Ascending aorta (tissue), 2 donors: ENCODE data around the gene EFCC1. TPM values are rescaled to one million over a fixed set of nuclear protein-coding genes. Genes with fewer than 3 reads are reported as not detected.

Experiments used
- DNase-seq, 2 donors: peaks; one replicate each; pipeline ENCODE4 v3.0.0-alpha.2; 2019; ENCODE audit warnings: low spot score in 2 of 2
- H3K27ac ChIP-seq, 2 donors: fragments of 200-600 bp; sonication (generic); one replicate each; pipeline ENCODE4 v1.5.1; 2016 to 2017; ENCODE audit warnings: mild to moderate bottlenecking in 1 of 2
- H3K27me3 ChIP-seq: fragments of 200-600 bp; sonication (generic); one replicate; pipeline ENCODE4 v1.5.1; 2017
- H3K36me3 ChIP-seq, 2 donors: fragments of 200-600 bp; sonication (generic); one replicate each; pipeline ENCODE4 v1.5.1; 2016
- H3K4me1 ChIP-seq, 2 donors: fragments of 200-600 bp; sonication (generic); one replicate each; pipeline ENCODE4 v1.5.1; 2016 to 2017; ENCODE audit warnings: mild to moderate bottlenecking in 1 of 2
- H3K4me3 ChIP-seq, 2 donors: fragments of 200-600 bp; sonication (generic); one replicate each; pipeline ENCODE4 v1.5.1; 2016 to 2017; ENCODE audit warnings: mild to moderate bottlenecking in 1 of 2
- H3K9me3 ChIP-seq, 2 donors: fragments of 200-600 bp; sonication (generic); one replicate each; pipeline ENCODE4 v1.5.1; 2016
- intact Hi-C: fragments of 100-400 bp; cut with DNase I; formaldehyde crosslinking; loops from one replicate; pipeline ENCODE4 v1.15.1; 2023
- total RNA-seq: library from RNA; depleted of rRNA; stranded (reverse); fragments of >200 nt; gene quantifications from one replicate; pipeline ENCODE4 v1.1.0, GENCODE V29; 2016
- TF ChIP-seq, protein P1 (sequence below), 3 experiments: fragments of 200-600 bp in 2 of 3; fragments of 450-650 bp in 1 of 3; sonication (generic) in 2 of 3; IDR thresholded peaks; one replicate each; pipeline ENCODE4 v1.5.1; 2016 to 2019; ENCODE audit warnings: antibody characterized with exemption in 3 of 3, mild to moderate bottlenecking in 1 of 3, moderate library complexity in 1 of 3

Gene EFCC1
- total RNA-seq, 1 donor from 2014 or later = 3.6 TPM

DNA sequence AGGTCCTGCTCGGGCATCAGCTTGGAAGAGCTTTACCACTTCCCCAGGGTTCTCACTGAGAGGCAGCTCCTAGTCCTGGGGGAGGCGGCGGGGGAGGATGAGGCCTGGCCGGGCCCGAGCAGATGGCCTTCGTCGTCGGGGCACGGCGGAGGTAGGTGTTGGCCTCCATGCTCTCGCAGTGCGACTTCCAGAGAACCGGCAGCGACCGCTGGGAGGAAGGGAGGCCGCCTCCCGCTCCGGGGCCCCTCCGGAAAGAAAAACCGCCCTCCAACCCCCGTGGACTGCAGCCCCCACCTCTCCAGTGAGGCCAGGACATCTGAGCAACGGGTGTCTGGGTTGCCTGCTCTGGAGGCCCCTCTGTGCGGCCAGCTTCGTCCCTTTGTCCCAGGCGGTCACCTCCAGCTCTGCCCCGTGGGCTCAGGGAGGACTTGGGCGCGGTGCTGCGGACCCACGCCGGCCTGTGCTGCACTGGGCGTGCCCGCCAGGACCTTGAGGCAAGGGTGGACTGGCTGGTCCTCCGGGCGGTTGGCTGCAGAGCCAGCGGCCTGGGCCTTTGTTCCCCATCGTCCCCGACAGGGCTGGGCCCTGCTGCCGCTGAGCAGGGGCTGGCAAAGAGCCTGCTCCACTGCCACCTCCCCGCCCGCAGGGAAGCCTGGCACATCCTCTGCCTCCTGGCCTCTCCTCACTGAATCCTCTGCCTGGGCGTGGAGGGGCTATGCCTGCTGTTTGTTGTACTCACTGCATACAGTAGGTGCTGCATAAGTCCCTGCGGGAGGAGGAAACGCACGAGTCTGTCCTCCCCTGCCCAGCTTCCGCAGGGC lies 45.8 kb downstream of the EFCC1 start:
- Histone ChIP-seq H3K4me3 (peak overlapping the region in 1 of 2 donors; percentile 56), H3K36me3 (no peaks in the 10 kb centered on the region), H3K27me3 (no peaks in the 10 kb centered on the region), H3K27ac (no peak overlapping the region), H3K9me3 (no peaks in the 10 kb centered on the region), H3K4me1 (peaks cover 5 to 12% of the 10 kb centered on the region in 2 donors)
- intact Hi-C loops = no loop called here
- DNase-seq = no peak
- TF ChIP-seq, protein P1, sequence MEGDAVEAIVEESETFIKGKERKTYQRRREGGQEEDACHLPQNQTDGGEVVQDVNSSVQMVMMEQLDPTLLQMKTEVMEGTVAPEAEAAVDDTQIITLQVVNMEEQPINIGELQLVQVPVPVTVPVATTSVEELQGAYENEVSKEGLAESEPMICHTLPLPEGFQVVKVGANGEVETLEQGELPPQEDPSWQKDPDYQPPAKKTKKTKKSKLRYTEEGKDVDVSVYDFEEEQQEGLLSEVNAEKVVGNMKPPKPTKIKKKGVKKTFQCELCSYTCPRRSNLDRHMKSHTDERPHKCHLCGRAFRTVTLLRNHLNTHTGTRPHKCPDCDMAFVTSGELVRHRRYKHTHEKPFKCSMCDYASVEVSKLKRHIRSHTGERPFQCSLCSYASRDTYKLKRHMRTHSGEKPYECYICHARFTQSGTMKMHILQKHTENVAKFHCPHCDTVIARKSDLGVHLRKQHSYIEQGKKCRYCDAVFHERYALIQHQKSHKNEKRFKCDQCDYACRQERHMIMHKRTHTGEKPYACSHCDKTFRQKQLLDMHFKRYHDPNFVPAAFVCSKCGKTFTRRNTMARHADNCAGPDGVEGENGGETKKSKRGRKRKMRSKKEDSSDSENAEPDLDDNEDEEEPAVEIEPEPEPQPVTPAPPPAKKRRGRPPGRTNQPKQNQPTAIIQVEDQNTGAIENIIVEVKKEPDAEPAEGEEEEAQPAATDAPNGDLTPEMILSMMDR (IDR thresholded peaks at IDR 0.05) = no peak

DNA sequence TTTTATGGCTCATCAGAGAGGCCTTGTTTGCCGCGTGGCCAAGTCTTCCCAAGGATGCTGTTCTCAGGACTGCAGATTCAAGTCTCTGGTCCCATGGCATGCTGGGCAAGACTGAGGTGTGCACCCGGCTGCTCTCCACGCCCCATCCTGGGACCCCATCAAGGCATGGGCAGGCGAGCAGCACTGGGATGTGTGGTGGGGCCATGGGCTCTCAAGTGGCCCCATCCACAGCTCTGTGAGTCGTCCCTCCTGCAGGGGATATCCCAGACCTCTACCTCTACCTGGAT lies 46.4 kb downstream of the EFCC1 start:
- Histone ChIP-seq H3K4me1 (peaks cover 5 to 16% of the 10 kb centered on the region in 2 donors), H3K27ac (no peak overlapping the region), H3K9me3 (no peaks in the 10 kb centered on the region), H3K36me3 (no peaks in the 10 kb centered on the region), H3K27me3 (no peaks in the 10 kb centered on the region), H3K4me3 (no peak overlapping the region)
- TF ChIP-seq, protein P1 (IDR thresholded peaks at IDR 0.05) = no peak
- no peak for DNase-seq
- intact Hi-C loops = no loop called here

DNA sequence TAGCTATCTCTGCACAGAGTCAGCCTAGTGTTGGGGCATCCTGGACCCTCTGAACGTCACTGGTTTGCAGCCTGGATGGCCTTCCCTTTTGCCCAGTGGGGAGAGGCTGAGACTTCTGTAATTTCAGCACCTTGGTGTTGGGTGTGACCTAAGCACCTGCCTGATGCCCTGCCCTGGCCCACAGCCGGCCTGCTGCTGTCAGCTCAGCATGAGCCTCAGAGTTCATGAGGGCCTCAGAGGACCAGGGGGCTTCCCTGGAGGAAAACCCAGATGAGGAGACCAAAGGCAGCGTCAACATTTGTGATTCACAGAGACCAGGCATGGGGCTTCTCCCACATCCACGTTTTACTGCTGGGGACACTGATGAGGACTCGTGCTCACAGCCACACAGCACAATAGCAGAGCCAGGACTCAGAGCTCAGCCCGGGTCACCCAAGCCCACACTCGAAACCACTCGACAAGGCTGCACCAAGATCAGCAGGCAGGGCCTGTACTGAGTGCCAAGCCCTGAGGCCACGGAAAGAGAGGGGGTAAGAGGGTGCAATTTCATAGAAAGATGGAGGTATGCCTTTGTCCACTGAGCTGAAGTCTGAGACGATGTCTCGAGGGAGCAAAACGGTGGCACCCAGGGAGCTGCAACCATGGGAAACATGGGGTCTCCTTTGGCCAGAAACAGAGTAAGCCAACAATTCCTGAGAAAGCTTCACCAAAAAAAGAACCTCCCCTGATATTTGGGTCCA lies 49.6 kb downstream of the EFCC1 start:
- TF ChIP-seq, protein P1 (IDR thresholded peaks at IDR 0.05) = no peak
- no peaks in the 10 kb centered on the region for H3K9me3 ChIP-seq
- intact Hi-C loops = no loop called here
- no peaks in the 10 kb centered on the region for H3K27me3 ChIP-seq
- DNase-seq = no peak
- H3K4me3 ChIP-seq = no peak overlapping the region
- no peak overlapping the region for H3K27ac ChIP-seq
- peaks cover 5 to 27% of the 10 kb centered on the region in 2 donors for H3K4me1 ChIP-seq
- no peaks in the 10 kb centered on the region for H3K36me3 ChIP-seq

DNA sequence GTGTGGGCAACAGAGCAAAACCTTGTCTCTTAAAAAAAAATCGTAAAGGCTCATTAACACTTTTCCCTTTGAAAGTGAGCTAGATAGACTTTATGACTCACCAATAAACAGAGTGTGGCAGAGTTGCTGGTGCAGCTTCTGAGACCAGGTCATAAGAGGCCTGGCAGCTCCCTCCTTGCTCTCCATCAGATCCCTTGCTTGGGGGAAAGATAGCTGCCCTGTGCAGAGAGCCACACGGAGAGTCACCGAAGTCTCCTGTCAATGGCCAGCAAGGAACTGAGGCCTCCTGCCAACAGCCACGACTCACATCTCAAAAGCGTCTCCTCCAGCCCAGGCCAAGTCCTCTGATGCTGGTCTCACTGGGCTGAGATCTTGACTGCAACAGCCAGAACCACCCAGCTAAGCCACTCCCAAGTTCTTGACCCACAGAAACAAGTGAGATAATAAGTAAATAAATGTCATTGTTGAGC lies 50.8 kb downstream of the EFCC1 start:
- intact Hi-C loops = loop anchor here (2.0 kb wide), 1 partner anchor 35 kb away; no protein-coding TSS in a partner anchor
- peaks cover 0 to 22% of the 10 kb centered on the region in 2 donors for H3K4me1 ChIP-seq
- H3K4me3 ChIP-seq = no peak overlapping the region
- H3K27ac ChIP-seq = peak overlapping the region; percentile 55 to 75
- no peak for DNase-seq
- H3K36me3 ChIP-seq = no peaks in the 10 kb centered on the region
- no peaks in the 10 kb centered on the region for H3K27me3 ChIP-seq
- TF ChIP-seq, protein P1 (IDR thresholded peaks at IDR 0.05) = no peak
- no peaks in the 10 kb centered on the region for H3K9me3 ChIP-seq

DNA sequence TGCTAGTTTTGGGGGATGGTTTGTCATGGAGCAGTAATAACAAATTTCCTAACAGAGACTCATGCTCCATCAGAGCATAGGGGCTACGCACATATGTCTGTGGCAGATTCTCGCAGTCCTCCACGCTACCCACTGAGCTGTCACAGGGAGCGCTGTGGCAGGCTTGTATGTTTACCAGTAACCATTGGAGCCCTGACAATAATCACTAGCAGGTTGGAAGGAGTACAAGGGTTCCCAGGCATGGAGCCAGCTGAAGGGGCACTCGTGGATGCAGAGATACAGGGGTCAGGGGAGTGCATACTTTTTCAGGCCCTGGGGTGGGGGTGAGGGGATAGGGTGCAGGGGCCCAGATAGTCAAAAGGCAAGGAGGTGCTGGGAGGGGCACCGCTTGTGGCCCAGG lies 51.6 kb downstream of the EFCC1 start:
- no peak overlapping the region for H3K4me3 ChIP-seq
- H3K27ac ChIP-seq = peak overlapping the region; percentile 55 to 75
- H3K4me1 ChIP-seq = peaks cover 0 to 22% of the 10 kb centered on the region in 2 donors
- no peaks in the 10 kb centered on the region for H3K36me3 ChIP-seq
- DNase-seq = no peak
- no peaks in the 10 kb centered on the region for H3K9me3 ChIP-seq
- TF ChIP-seq, protein P1 (IDR thresholded peaks at IDR 0.05) = no peak
- intact Hi-C loops = loop anchor here (1.0 to 2.0 kb wide), 3 partner anchors 34 to 109 kb away; partner anchors contain the start of gene ISY1
- H3K27me3 ChIP-seq = no peaks in the 10 kb centered on the region
